ENCODE measurements around the gene DNAH1. TPM values are rescaled to one million over a fixed set of nuclear protein-coding genes. Genes with fewer than 3 reads are reported as not detected.

The DNAH1 gene
- total and polyA plus RNA-seq, 2 of the 4 experiments (the other 2 are of a cell fraction) = 2.0 to 4.0 TPM

GRCh38 chr3:52303811-52304210 is 12.3 kb upstream of the DNAH1 start:
- H3K27ac ChIP-seq (ENCODE audit: insufficient read depth, low read length) = no peak overlapping the region
- no peak overlapping the region for H2AFZ ChIP-seq (replicated peaks; ENCODE audit: low read length, poor library complexity)
- in situ Hi-C loops (cut with MboI; ENCODE audit: low sequenced_read_pairs) (no loop called here), intact Hi-C loops (cut with micrococcal nuclease) (no loop called here), dilution Hi-C loops (cut with HindIII; ENCODE audit: low sequenced_read_pairs, unreplicated experiment) (no loop called here)
- H2BK5ac ChIP-seq (ENCODE audit: low read depth, low read length, poor library complexity, severe bottlenecking) = no peak overlapping the region
- no peak overlapping the region for H3K56ac ChIP-seq (ENCODE audit: extremely low read depth, insufficient read depth, low read length)
- no peaks in the 10 kb centered on the region for H3K79me1 ChIP-seq (ENCODE audit: low read depth in 1 of 2, low read length in 2 of 2)
- H4K8ac ChIP-seq (ENCODE audit: low read depth in 2 of 2, low read length in 2 of 2) = no peak overlapping the region
- H2BK20ac ChIP-seq (ENCODE audit: low read depth, low read length) = no peak overlapping the region
- no peak overlapping the region for H3K4me2 ChIP-seq (ENCODE audit: low read depth, low read length)
- no peak for DNase-seq
- no peak overlapping the region for H2BK15ac ChIP-seq (ENCODE audit: low read depth, low read length)
- H3K4me3 ChIP-seq (ENCODE audit: insufficient read depth, low read depth, low read length) = no peak overlapping the region
- WGBS, 2 experiments (ENCODE audit: extremely low coverage in 2 of 2, insufficient read length in 1 of 2) = no CpG with 5 or more reads among the region's 2 CpGs
- no peak overlapping the region for H2BK120ac ChIP-seq (ENCODE audit: low read depth, low read length)
- H3K18ac ChIP-seq (ENCODE audit: low read depth, low read length) = no peak overlapping the region
- no peak overlapping the region for H3K23ac ChIP-seq (ENCODE audit: low read depth, low read length)
- no peak overlapping the region for H4K5ac ChIP-seq (ENCODE audit: low read depth, low read length)
- TF ChIP-seq BHLHE40 (IDR thresholded peaks at IDR 0.05; ENCODE audit: low read depth, low read length) (no peak), RCOR1 (IDR thresholded peaks at IDR 0.05; ENCODE audit: insufficient replicate concordance, low read length) (no peak), CHD1 (IDR thresholded peaks at IDR 0.05; ENCODE audit: low read depth, low read length) (no peak), POLR2A (IDR thresholded peaks at IDR 0.05; ENCODE audit: low read depth, low read length) (no peak)
- TF ChIP-seq, protein P1, sequence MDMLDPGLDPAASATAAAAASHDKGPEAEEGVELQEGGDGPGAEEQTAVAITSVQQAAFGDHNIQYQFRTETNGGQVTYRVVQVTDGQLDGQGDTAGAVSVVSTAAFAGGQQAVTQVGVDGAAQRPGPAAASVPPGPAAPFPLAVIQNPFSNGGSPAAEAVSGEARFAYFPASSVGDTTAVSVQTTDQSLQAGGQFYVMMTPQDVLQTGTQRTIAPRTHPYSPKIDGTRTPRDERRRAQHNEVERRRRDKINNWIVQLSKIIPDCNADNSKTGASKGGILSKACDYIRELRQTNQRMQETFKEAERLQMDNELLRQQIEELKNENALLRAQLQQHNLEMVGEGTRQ (IDR thresholded peaks at IDR 0.05; ENCODE audit: low read depth, low read length) = no peak
- H4K91ac ChIP-seq (ENCODE audit: insufficient read depth, low read depth, low read length) = no peak overlapping the region
- peaks cover 4% of the 10 kb centered on the region for H3K9me1 ChIP-seq (ENCODE audit: insufficient read depth, low read length)
- no peak overlapping the region for H3K4ac ChIP-seq (ENCODE audit: low read depth, low read length)
- CTCF ChIA-PET = no interaction called here
- no peaks in the 10 kb centered on the region for H3K36me3 ChIP-seq (ENCODE audit: control insufficient read depth, insufficient read depth, low read length)
- ATAC-seq (ENCODE audit: low read depth) = no peak
- H3K9me3 ChIP-seq (ENCODE audit: control insufficient read depth, insufficient read depth, low read length) = no peaks in the 10 kb centered on the region
- no peak overlapping the region for H3K14ac ChIP-seq (replicated peaks; ENCODE audit: low read depth, low read length)
- POLR2A ChIA-PET (ENCODE audit: unreplicated experiment) = no interaction called here
- H3K9ac ChIP-seq (ENCODE audit: low read depth, low read length) = no peak overlapping the region
- no peak overlapping the region for H2AK9ac ChIP-seq (replicated peaks; ENCODE audit: low read depth, low read length, poor library complexity)
- no peaks in the 10 kb centered on the region for H3K27me3 ChIP-seq (ENCODE audit: control insufficient read depth, insufficient read depth, low read length)
- no peaks in the 10 kb centered on the region; the same call in none of the 2 replicates for H4K20me1 ChIP-seq (ENCODE audit: insufficient read depth, low read length)
- BruUV-seq (replicated peaks) = no TSS peak
- H2AK5ac ChIP-seq (ENCODE audit: low read depth, low read length) = no peak overlapping the region
- peaks cover 11% of the 10 kb centered on the region for H3K4me1 ChIP-seq (ENCODE audit: control insufficient read depth, insufficient read depth, low read length)
